A204.1 (cell line): ENCODE measurements around the gene ERMAP.

Source experiments
- FAIRE-seq: peaks from 2 replicates; lab custom pipeline; 2012; peaks lifted over from hg19 to GRCh38; lab: Jason Lieb, UNC

ERMAP gene

GRCh38 chr1:42876009-42876408 is 59.1 kb downstream of the ERMAP start:
- no peak for FAIRE-seq

- FAIRE-seq = no peak
Measured at GRCh38 chr1:42877380-42877779, 60.5 kb downstream of the ERMAP start.

- no peak for FAIRE-seq
Measured at GRCh38 chr1:42880384-42880783, 63.5 kb downstream of the ERMAP start.

GRCh38 chr1:42886046-42886739 is 69.3 kb downstream of the ERMAP start:
- FAIRE-seq = no peak

GRCh38 chr1:42886800-42887199 is 69.9 kb downstream of the ERMAP start:
- FAIRE-seq = no peak

GRCh38 chr1:42887366-42887765 is 70.4 kb downstream of the ERMAP start:
- no peak for FAIRE-seq

GRCh38 chr1:42888013-42888633 is 71.2 kb downstream of the ERMAP start:
- no peak for FAIRE-seq

GRCh38 chr1:42889264-42889663 is 72.3 kb downstream of the ERMAP start:
- FAIRE-seq = no peak

- FAIRE-seq = no peak
Measured at GRCh38 chr1:42891465-42892138, 74.7 kb downstream of the ERMAP start.
